COLO668 (cell line): ENCODE results near the gene PDZK1.
"Not testable (repeated sequence)": the region's sequence is repeated elsewhere in the genome, so short reads cannot be mapped to it uniquely, and the experiment has no call there.

Experiments
- DNase-seq: peaks from one replicate; lab custom pipeline; 2025; ENCODE audit not compliant: unreplicated experiment; lab: John Stamatoyannopoulos, UW

Gene PDZK1

DNA sequence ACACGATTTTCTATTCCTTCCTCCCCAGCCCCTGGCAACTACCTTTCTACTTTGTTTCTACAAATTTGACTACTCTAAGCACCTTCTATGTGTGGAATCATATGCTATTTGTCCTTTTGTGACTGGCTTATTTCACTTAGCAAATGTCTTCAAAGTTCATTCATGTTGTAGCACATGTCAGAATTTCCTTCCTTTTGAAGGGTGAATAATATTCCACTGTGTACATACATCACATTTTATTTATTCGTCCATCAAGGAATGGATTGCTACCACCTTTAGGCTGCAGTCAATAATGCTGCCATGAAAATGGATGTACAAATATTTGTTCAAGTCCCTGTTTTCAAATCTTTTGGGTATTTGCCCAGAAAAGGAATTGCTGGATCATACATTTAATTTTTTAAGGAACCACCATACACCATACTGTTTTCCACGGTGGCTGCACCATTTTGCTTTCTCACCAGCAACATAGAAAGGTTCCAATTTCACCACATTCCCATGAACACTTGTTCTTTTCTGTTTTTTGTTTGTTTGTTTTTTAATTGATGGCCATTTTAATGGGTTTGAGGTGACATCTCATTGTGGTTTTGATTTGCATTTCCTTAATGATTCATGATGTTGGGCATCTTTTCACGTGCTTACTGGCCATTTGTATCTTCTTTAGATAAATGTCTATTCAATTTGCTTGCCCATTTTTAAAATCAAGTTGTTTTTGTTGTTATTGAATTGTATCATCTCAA is 3.3 kb upstream of the PDZK1 start:
- no peak for DNase-seq

- no peak for DNase-seq
Observed at GRCh38 chr1:145708063-145708462, 895 bp upstream of the PDZK1 start.

- DNase-seq: no peak
Observed at GRCh38 chr1:145706086-145706664, 993 bp downstream of the PDZK1 start.

GRCh38 chr1:145705622-145706021 is 1.5 kb downstream of the PDZK1 start:
- DNase-seq: no peak

DNA sequence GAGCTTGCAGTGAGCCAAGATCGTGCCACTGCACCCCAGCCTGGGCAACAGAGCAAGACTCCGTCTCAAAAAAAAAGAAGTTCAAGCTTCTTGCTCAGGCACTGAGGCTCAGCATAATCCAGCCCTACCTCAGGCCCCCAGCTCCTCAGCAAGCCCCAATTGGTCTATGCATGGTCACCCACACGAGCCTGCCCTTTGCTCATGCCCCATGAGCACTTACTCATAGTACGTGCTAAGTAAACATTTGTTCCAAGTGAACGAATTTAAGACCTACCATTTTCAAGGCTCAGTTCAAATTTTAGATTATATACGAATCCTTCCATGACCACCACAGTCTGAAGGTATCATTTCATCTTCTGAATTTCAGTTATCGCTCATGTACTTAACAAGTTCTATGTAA is 4.3 kb downstream of the PDZK1 start:
- DNase-seq: no peak

GRCh38 chr1:145702052-145702451 is 5.1 kb downstream of the PDZK1 start:
- DNase-seq: no peak

DNA sequence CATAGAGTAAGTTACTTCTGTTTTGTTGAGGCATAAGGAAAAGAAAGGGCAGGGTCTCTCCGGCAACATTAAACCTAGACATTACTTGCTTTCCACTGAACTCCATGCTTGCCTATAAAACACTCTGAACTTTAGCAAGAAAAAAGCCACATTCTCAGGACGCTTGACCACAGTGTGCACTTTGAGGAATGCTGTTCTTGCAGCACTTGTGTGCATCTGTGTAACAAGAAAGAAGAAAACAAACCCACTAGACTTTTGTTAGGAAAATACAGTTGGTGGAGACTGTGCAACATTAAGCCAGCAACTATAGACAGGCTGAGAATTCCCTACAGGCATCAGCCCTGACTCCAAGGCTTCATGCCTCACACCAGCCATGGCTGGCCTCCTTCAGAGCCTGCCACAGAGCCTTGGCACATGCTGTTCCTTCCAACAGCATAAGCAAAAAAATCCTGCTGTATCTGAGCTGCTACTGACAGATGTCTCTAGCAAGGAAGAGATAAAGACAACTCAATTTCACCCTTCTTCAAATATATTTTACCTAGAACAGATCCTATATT is 5.8 kb downstream of the PDZK1 start:
- no peak for DNase-seq

DNA sequence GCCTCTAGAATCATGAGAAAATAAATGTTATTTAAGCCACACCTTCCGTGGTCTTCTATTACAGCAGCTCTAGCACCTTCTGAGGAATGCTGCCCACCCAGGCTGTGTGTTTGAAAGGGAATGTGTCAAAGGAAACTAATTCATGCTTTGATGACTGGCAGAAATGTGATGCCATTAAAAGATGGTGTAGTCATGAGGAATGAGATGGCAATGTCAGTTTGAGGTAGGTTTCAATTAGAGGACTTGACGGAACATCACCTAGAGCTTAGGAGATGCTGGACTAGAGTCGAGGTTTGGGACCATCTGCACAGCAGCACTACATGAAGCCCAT is 10.6 kb downstream of the PDZK1 start:
- no peak for DNase-seq

GRCh38 chr1:145695821-145696629 is 11.1 kb downstream of the PDZK1 start:
- DNase-seq: no peak

DNA sequence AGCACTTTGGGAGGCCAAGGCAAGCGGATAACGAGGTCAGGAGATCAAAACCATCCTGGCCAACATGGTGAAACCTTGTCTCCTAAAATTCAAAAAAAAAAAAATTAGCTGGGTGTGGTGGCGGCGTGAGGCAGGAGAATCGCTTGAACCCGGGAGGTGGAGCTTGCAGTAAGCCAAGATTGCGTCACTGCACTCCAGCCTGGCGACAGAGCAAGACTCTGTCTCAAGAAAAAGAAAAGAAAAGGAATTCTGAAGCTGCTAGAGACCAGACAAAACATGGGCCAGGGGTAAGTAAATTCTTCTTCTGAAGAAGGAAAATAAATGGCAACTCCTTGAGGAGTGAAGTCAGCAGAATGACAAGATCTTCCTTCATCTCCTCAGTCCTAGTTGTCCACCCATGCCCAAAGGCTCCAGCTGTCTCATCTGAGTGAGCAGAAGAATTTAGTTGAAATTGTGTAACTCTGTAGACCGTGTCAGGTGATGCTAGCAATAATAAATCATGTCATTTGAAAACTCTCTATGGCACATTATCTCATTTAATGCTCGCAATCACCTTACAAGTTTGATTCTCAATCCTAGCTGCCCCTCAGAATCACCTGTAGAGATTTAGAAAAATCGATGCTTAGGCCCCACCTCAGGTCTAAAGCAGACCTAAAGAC is 14.3 kb downstream of the PDZK1 start:
- DNase-seq: no peak

DNA sequence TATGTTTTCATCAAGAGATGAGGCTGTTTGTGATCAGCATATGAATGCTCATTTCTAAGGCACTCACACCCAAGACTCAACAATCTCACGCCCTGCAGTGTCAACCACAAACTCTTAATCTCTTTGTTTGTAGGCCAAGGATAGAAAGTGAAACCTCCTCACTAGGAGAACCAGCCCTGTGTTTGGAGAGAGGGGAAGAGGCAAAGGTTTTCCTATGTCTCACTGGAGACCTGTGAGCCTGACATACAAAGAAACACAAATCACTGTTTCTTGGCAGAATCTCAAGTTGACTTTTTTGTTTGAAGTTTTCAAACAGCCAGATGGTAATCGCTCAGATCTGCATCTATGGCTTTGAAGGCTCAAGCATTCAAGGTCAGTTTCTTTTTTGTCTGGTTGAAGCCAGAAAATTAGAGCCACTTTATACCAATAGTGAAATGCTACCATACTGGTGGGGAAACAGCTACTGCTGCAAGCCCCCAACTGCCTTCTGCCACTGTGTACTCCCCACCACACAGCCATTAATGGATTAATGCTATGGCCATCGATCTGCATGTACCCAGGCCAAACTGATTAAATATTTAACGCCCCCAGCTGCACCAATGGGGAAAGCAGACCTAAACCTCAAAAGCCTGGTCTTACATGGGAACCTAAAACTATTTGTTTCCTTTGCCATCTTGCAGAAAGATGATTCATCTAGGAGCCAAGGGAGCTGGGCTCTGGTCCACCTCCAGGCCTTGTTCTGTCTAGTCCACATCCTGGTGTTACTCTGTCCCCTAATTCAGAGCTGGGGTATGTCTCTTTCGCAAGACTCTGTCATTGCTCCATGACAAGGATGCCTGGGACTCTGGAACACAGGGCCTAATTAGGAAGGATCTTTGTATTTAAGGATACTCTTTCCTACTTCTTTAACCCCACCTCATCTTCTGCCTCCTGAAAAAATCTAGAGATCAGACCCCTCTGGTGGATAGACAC is 16.3 kb downstream of the PDZK1 start:
- no peak for DNase-seq

DNA sequence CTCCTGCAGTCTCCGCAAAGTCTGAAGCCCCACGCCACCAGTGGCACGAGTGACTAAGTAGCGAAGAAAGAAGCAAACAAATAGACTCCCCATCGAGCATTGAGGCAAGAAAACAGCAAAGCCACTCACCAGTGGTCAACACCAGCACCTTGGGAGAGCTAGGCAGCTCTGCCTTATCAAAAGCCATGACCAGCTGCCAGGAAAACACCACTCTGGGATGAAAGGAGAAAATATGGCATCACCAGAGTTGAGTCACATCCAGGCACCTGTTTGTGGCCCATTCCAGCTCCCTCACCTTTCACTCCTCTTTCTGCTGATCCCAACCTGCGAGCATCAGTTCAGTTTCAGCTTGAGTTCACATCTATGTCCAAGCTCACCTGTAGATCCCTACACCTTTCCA is 17.2 kb downstream of the PDZK1 start:
- DNase-seq: no peak

GRCh38 chr1:145688924-145689323 is 18.2 kb downstream of the PDZK1 start:
- no peak for DNase-seq

DNA sequence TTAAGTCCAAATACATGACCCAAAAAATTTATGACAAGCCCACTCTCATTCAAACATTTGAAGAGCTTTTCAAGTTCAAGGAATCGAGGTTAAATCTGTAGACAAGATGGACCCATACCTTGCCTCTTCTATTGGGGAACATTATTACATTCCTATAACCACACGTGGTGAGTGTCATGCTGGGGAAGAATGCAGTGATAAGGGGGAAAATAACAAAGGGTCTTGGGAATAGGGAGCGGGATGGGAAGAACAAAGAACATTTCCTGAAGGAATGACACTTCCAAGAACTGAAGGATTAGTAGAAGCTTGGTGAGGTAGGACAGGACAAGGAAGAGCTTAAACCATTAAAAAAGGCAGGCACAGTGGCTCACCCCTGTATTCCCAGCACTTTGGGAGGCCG is 18.8 kb downstream of the PDZK1 start:
- no peak for DNase-seq

GRCh38 chr1:145686078-145686477 is 21.1 kb downstream of the PDZK1 start:
- not testable (repeated sequence) for DNase-seq

DNA sequence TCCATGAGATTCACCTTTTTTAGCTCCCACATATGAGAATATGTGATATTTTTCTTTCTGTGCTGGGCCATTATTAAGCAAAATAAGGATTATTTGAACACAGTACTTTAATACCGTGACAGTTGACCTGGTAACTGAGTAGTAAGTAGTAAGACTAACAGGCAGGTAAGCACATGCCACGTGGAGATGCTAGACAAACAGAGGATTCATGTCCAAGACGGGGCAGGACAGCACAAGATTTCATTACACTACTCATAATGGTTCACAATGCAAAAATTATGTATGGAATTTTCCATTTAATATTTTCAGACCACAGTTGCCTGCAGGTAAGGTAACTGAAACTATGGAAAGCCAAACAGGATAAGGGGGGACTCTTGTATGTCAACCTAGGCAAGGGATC is 22.3 kb downstream of the PDZK1 start:
- not testable (repeated sequence) for DNase-seq

GRCh38 chr1:145673217-145673616 is 34.0 kb downstream of the PDZK1 start:
- DNase-seq: not testable (repeated sequence)

GRCh38 chr1:145670995-145671745 is 36.0 kb downstream of the PDZK1 start:
- DNase-seq: not testable (repeated sequence)

- DNase-seq: not testable (repeated sequence)
Observed at GRCh38 chr1:145665015-145665414, 42.2 kb downstream of the PDZK1 start.
